KMS-11 (cell line): Measurements from ENCODE around the gene KCNIP1.

Source experiments
- H2AFZ ChIP-seq: fragments of 200-600 bp; sonication (generic); 2 replicates; pipeline ENCODE4 v1.6.1; 2016; ENCODE audit warnings: antibody characterized with exemption, mixed run types, low read depth
- H3K27ac ChIP-seq: fragments of 200-600 bp; sonication (generic); 2 replicates; pipeline ENCODE4 v1.6.1; 2016; ENCODE audit warnings: mild to moderate bottlenecking, mixed run types
- H3K27me3 ChIP-seq: fragments of 200-600 bp; sonication (generic); 2 replicates; pipeline ENCODE4 v1.6.1; 2017; ENCODE audit warnings: mild to moderate bottlenecking, low read depth, mixed run types, moderate library complexity; ENCODE audit not compliant: insufficient read depth
- H3K36me3 ChIP-seq: fragments of 200-600 bp; sonication (generic); 2 replicates; pipeline ENCODE4 v1.6.1; 2017; ENCODE audit warnings: mild to moderate bottlenecking, mixed run types; ENCODE audit not compliant: insufficient read depth
- H3K4me1 ChIP-seq: fragments of 200-600 bp; sonication (generic); 2 replicates; pipeline ENCODE4 v1.6.1; 2016; ENCODE audit warnings: mild to moderate bottlenecking, low read depth, mixed run types; ENCODE audit not compliant: poor library complexity, severe bottlenecking
- H3K4me2 ChIP-seq: fragments of 200-600 bp; sonication (generic); 2 replicates; pipeline ENCODE4 v1.7.0; 2016; ENCODE audit warnings: mild to moderate bottlenecking, mixed run types
- H3K4me3 ChIP-seq: fragments of 200-600 bp; sonication (generic); IDR thresholded peaks from 2 replicates; pipeline ENCODE4 v1.6.1; 2017; ENCODE audit warnings: low read depth, low read length, mixed read lengths; ENCODE audit not compliant: insufficient read depth
- H3K79me2 ChIP-seq: fragments of 200-600 bp; sonication (generic); 2 replicates; pipeline ENCODE4 v1.6.1; 2016; ENCODE audit warnings: low read depth, mixed run types; ENCODE audit not compliant: insufficient read depth
- H3K9ac ChIP-seq: fragments of 200-600 bp; sonication (generic); 2 replicates; pipeline ENCODE4 v1.6.1; 2016; ENCODE audit warnings: mild to moderate bottlenecking, mixed run types
- H4K20me1 ChIP-seq: fragments of 200-600 bp; sonication (generic); 2 replicates; pipeline ENCODE4 v1.6.1; 2016; ENCODE audit warnings: mild to moderate bottlenecking, mixed run types; ENCODE audit not compliant: insufficient read depth
- TF ChIP-seq, protein P1 (sequence below): fragments of 200-600 bp; sonication (generic); conservative IDR thresholded peaks from 2 replicates; pipeline ENCODE4 v1.6.1; 2017; ENCODE audit warnings: low read depth, mild to moderate bottlenecking, antibody characterized with exemption, low read length, moderate library complexity, mixed read lengths

Gene KCNIP1

GRCh38 chr5:170769246-170769645 lies 265.4 kb downstream of the KCNIP1 start:
- Histone ChIP-seq H3K9ac (no peak overlapping the region), H3K4me2 (no peak overlapping the region), H2AFZ (no peak overlapping the region), H3K4me3 (no peak overlapping the region), H3K36me3 (no peaks in the 10 kb centered on the region), H3K27ac (no peak overlapping the region), H3K4me1 (no peaks in the 10 kb centered on the region), H4K20me1 (no peaks in the 10 kb centered on the region), H3K79me2 (no peaks in the 10 kb centered on the region), H3K27me3 (no peaks in the 10 kb centered on the region)
- TF ChIP-seq, protein P1, sequence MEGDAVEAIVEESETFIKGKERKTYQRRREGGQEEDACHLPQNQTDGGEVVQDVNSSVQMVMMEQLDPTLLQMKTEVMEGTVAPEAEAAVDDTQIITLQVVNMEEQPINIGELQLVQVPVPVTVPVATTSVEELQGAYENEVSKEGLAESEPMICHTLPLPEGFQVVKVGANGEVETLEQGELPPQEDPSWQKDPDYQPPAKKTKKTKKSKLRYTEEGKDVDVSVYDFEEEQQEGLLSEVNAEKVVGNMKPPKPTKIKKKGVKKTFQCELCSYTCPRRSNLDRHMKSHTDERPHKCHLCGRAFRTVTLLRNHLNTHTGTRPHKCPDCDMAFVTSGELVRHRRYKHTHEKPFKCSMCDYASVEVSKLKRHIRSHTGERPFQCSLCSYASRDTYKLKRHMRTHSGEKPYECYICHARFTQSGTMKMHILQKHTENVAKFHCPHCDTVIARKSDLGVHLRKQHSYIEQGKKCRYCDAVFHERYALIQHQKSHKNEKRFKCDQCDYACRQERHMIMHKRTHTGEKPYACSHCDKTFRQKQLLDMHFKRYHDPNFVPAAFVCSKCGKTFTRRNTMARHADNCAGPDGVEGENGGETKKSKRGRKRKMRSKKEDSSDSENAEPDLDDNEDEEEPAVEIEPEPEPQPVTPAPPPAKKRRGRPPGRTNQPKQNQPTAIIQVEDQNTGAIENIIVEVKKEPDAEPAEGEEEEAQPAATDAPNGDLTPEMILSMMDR: no peak

- Histone ChIP-seq H3K27ac (no peak overlapping the region), H2AFZ (no peak overlapping the region), H3K27me3 (no peaks in the 10 kb centered on the region), H3K36me3 (no peaks in the 10 kb centered on the region), H3K79me2 (no peaks in the 10 kb centered on the region), H3K4me3 (no peak overlapping the region), H4K20me1 (no peaks in the 10 kb centered on the region), H3K4me2 (no peak overlapping the region), H3K9ac (no peak overlapping the region), H3K4me1 (no peaks in the 10 kb centered on the region)
- TF ChIP-seq, protein P1: no peak
These were observed 266.1 kb downstream of the KCNIP1 start for GRCh38 chr5:170769898-170770416.

- H3K4me3 ChIP-seq: no peak overlapping the region
- no peak overlapping the region for H3K4me2 ChIP-seq
- no peaks in the 10 kb centered on the region for H3K79me2 ChIP-seq
- no peak overlapping the region for H3K27ac ChIP-seq
- H3K36me3 ChIP-seq: no peaks in the 10 kb centered on the region
- no peaks in the 10 kb centered on the region for H4K20me1 ChIP-seq
- TF ChIP-seq, protein P1: no peak
- no peak overlapping the region for H2AFZ ChIP-seq
- no peak overlapping the region for H3K9ac ChIP-seq
- peaks cover 13% of the 10 kb centered on the region for H3K4me1 ChIP-seq
- no peaks in the 10 kb centered on the region for H3K27me3 ChIP-seq
These were observed 267.7 kb downstream of the KCNIP1 start for GRCh38 chr5:170771496-170771895.

- H3K9ac ChIP-seq: no peak overlapping the region
- H3K4me3 ChIP-seq: no peak overlapping the region
- no peak overlapping the region for H3K27ac ChIP-seq
- no peak overlapping the region for H2AFZ ChIP-seq
- no peaks in the 10 kb centered on the region for H4K20me1 ChIP-seq
- H3K27me3 ChIP-seq: no peaks in the 10 kb centered on the region
- no peaks in the 10 kb centered on the region for H3K36me3 ChIP-seq
- H3K4me1 ChIP-seq: peaks cover 18% of the 10 kb centered on the region
- no peaks in the 10 kb centered on the region for H3K79me2 ChIP-seq
- TF ChIP-seq, protein P1: no peak
- no peak overlapping the region for H3K4me2 ChIP-seq
These were observed 269.5 kb downstream of the KCNIP1 start for GRCh38 chr5:170773024-170773985.
